Tongue (tissue), 2 donors: Measurements from ENCODE around the gene SULT1C3. TPM values are rescaled to one million over a fixed set of nuclear protein-coding genes. Genes with fewer than 3 reads are reported as not detected.

Experiments used
- DNase-seq: peaks from one replicate; pipeline ENCODE4 v3.0.0-alpha.2; 2015
- total RNA-seq: library from RNA; depleted of rRNA; stranded (reverse); fragments of >200 nt; gene quantifications from one replicate; pipeline ENCODE4 v1.2.3, GENCODE V29; 2014

SULT1C3 gene
- total RNA-seq, 1 donor from 2014 or later = not detected

GRCh38 chr2:108304975-108305374, 65.2 kb downstream of the SULT1C3 start:
- DNase-seq = no peak

DNA sequence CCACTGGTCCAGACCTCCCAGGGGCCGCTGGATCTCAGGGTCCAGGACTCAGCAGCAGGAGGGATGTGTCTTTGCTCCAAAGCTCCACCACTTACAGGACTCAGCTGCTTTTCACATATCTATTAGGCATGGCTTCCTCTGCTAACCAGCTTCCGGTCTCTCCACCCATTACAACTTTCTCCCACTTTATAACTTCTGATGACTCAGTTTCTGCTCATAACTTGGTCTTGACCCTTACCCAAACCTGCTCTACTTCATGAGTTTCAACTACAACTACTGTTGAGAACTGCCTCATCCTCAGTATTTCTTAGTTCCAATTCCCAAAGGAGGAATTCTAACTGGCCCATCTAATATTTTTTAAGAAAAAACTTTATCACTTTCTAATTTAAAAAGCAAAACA, 66.1 kb downstream of the SULT1C3 start:
- no peak for DNase-seq

- DNase-seq = no peak
Measured at GRCh38 chr2:108309903-108310302, 70.1 kb downstream of the SULT1C3 start.

Other genes with a start within 250 kb of the SULT1C3 start
- 0.92 TPM for gene SULT1C2, start 48.9 kb downstream of the SULT1C3 start, total RNA-seq
- gene SULT1C4, start 138.0 kb downstream of the SULT1C3 start, total RNA-seq = 34.4 TPM
- 43.1 TPM for gene GCC2, start 209.2 kb downstream of the SULT1C3 start, total RNA-seq